ENCODE results near the gene MICA. TPM values are rescaled to one million over a fixed set of nuclear protein-coding genes. Genes with fewer than 3 reads are reported as not detected.
"Not testable (repeated sequence)": the region's sequence is repeated elsewhere in the genome, so short reads cannot be mapped to it uniquely, and the experiment has no call there.

The MICA gene
- total and polyA plus RNA-seq, 2 donors: 5.6 to 9.4 TPM

DNA sequence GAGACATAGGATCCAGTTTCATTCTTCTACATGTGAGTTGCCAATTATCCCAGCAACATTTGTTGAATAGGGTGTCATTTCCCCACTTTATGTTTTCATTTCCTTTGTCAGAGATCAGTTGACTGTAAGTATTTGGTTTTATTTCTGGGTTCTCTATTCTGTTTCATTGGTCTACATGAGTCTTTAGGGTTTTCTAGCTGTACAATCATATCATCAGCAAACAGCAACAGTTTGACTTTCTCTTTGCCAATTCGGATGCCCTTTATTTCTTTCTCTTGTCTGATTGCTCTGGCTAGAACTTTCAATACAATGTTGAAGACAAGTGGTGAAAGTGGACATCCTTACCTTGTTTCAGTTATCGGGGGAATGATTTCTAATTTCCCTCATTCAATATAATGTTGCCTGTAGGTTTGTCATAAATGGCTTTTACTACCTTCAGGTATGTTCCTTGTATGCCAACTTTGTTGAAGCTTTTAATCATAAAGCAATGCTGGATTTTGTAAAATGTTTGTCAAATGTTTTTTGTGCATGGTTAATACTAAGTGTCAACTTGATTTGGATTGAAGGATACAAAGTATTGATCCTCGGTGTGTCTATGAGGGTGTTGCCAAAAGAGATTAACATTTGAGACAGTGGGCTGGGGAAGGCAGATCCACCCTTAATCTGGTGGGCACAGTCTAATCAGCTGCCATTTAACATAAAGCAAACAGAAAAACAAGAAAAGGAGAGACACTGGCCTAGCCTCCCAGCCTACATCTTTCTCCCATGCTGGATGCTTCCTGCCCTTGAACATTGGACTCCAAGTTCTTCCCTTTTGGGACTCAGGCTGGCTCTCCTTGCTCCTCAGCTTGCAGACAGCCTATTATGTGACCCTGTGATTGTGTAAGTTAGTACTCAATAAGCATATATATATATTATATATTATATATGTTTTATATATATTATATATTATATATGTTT, 23.3 kb downstream of the MICA start:
- H3K9me3 ChIP-seq (ENCODE audit: control insufficient read depth in 2 of 2, insufficient read depth in 1 of 2, low read length in 1 of 2): peaks cover 0 to 2% of the 10 kb centered on the region in 2 donors
- no peaks in the 10 kb centered on the region for H3K4me1 ChIP-seq (ENCODE audit: control insufficient read depth in 2 of 2, insufficient read depth in 2 of 2, low read length in 2 of 2)
- WGBS: 92% methylated on average over 3 of the region's 3 CpGs
- no peak overlapping the region for H3K27ac ChIP-seq (ENCODE audit: low read depth in 1 of 2, low read length in 1 of 2)
- no peak overlapping the region for H3K4me3 ChIP-seq (ENCODE audit: low read length in 2 of 2)
- peaks cover 0 to 5% of the 10 kb centered on the region in 2 donors for H3K27me3 ChIP-seq (ENCODE audit: control insufficient read depth in 2 of 2, insufficient read depth in 1 of 2, low read length in 1 of 2)
- H3K36me3 ChIP-seq (ENCODE audit: control insufficient read depth in 2 of 2, insufficient read depth in 2 of 2, low read length in 1 of 2): no peaks in the 10 kb centered on the region
- no peak for DNase-seq (ENCODE audit: low read depth in 6 of 9, low spot score in 9 of 9)

- Histone ChIP-seq H3K4me3 (ENCODE audit: low read length in 2 of 2) (no peak overlapping the region), H3K27me3 (ENCODE audit: control insufficient read depth in 2 of 2, insufficient read depth in 1 of 2, low read length in 1 of 2) (no peaks in the 10 kb centered on the region), H3K4me1 (ENCODE audit: control insufficient read depth in 2 of 2, insufficient read depth in 2 of 2, low read length in 2 of 2) (no peaks in the 10 kb centered on the region), H3K9me3 (ENCODE audit: control insufficient read depth in 2 of 2, insufficient read depth in 1 of 2, low read length in 1 of 2) (peaks cover 0 to 2% of the 10 kb centered on the region in 2 donors), H3K36me3 (ENCODE audit: control insufficient read depth in 2 of 2, insufficient read depth in 2 of 2, low read length in 1 of 2) (no peaks in the 10 kb centered on the region), H3K27ac (ENCODE audit: low read depth in 1 of 2, low read length in 1 of 2) (no peak overlapping the region)
- 63% methylated on average over 2 of the region's 2 CpGs for WGBS
- DNase-seq (ENCODE audit: low read depth in 6 of 9, low spot score in 9 of 9): no peak
Measured at GRCh38 chr6:31430449-31430848, 27.1 kb downstream of the MICA start.

- not testable (repeated sequence) for H3K4me1 ChIP-seq (ENCODE audit: control insufficient read depth in 2 of 2, insufficient read depth in 2 of 2, low read length in 2 of 2); H3K27me3 ChIP-seq (ENCODE audit: control insufficient read depth in 2 of 2, insufficient read depth in 1 of 2, low read length in 1 of 2); DNase-seq (ENCODE audit: low read depth in 6 of 9, low spot score in 9 of 9); H3K36me3 ChIP-seq (ENCODE audit: control insufficient read depth in 2 of 2, insufficient read depth in 2 of 2, low read length in 1 of 2); H3K4me3 ChIP-seq (ENCODE audit: low read length in 2 of 2); H3K9me3 ChIP-seq (ENCODE audit: control insufficient read depth in 2 of 2, insufficient read depth in 1 of 2, low read length in 1 of 2); H3K27ac ChIP-seq (ENCODE audit: low read depth in 1 of 2, low read length in 1 of 2)
- WGBS: 87% methylated on average over 5 of the region's 5 CpGs
Measured at GRCh38 chr6:31435051-31435450, 31.7 kb downstream of the MICA start.

- Histone ChIP-seq H3K4me1 (ENCODE audit: control insufficient read depth in 2 of 2, insufficient read depth in 2 of 2, low read length in 2 of 2) (peaks cover 0 to 4% of the 10 kb centered on the region in 2 donors), H3K4me3 (ENCODE audit: low read length in 2 of 2) (no peak overlapping the region), H3K36me3 (ENCODE audit: control insufficient read depth in 2 of 2, insufficient read depth in 2 of 2, low read length in 1 of 2) (no peaks in the 10 kb centered on the region), H3K9me3 (ENCODE audit: control insufficient read depth in 2 of 2, insufficient read depth in 1 of 2, low read length in 1 of 2) (no peaks in the 10 kb centered on the region), H3K27ac (ENCODE audit: low read depth in 1 of 2, low read length in 1 of 2) (no peak overlapping the region), H3K27me3 (ENCODE audit: control insufficient read depth in 2 of 2, insufficient read depth in 1 of 2, low read length in 1 of 2) (peaks cover 6 to 18% of the 10 kb centered on the region in 2 donors)
- no peak for DNase-seq (ENCODE audit: low read depth in 6 of 9, low spot score in 9 of 9)
- 98% methylated on average over 2 of the region's 2 CpGs for WGBS
Measured at GRCh38 chr6:31438222-31438621, 34.8 kb downstream of the MICA start.

- no peaks in the 10 kb centered on the region for H3K9me3 ChIP-seq (ENCODE audit: control insufficient read depth in 2 of 2, insufficient read depth in 1 of 2, low read length in 1 of 2)
- WGBS: 74% methylated on average over 2 of the region's 2 CpGs
- H3K27me3 ChIP-seq (ENCODE audit: control insufficient read depth in 2 of 2, insufficient read depth in 1 of 2, low read length in 1 of 2): peaks cover 6 to 18% of the 10 kb centered on the region in 2 donors
Measured at GRCh38 chr6:31438677-31439076, 35.3 kb downstream of the MICA start.

DNA sequence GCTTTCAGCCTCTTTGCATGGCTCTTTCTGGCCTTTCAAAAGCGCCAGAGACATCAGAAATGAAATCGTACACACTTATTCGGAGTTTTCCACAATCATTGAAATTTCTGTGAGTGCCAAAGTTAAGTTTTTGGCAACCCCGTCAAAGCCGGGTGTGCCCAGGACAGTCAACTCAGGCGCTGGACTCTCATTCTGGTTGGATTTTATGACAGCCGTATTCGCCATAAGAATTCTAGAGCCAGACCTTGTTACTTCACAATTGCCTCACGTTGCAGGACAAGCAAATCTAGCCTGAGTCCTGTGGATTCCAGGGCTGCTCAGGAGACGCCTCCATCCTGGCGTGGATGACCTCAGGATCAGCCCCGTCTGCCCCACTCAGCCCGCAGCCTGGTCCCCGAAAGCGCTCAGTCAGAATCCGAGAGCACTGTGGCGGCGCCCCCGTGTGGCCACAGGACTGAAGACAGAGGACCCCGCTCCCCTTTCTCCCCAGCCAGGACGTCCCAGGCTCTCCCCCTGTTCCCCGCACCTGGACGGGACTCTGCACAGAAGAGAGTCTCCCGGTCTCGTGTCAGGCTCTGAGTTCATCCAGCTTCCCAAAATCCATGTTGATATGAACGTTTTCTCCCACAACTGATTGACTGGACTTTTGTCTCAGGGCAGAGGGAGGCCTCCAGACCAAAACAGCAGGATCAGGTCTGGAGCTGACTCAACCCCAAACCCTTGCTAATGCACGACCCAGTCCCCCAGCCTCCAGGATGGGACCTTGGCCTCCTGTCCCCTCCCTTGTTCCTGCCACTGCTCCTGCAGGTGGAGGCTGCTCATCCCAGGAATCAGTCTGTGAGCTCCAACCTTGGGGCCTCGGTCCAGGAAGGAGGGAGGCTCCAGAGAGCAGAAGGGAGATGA, 38.2 kb downstream of the MICA start:
- peaks cover 0 to 4% of the 10 kb centered on the region in 2 donors for H3K4me1 ChIP-seq (ENCODE audit: control insufficient read depth in 2 of 2, insufficient read depth in 2 of 2, low read length in 2 of 2)
- no peaks in the 10 kb centered on the region for H3K36me3 ChIP-seq (ENCODE audit: control insufficient read depth in 2 of 2, insufficient read depth in 2 of 2, low read length in 1 of 2)
- no peaks in the 10 kb centered on the region for H3K9me3 ChIP-seq (ENCODE audit: control insufficient read depth in 2 of 2, insufficient read depth in 1 of 2, low read length in 1 of 2)
- 24% methylated on average over 28 of the region's 28 CpGs for WGBS
- H3K27me3 ChIP-seq (ENCODE audit: control insufficient read depth in 2 of 2, insufficient read depth in 1 of 2, low read length in 1 of 2): peaks cover 8 to 22% of the 10 kb centered on the region in 2 donors
- DNase-seq (ENCODE audit: low read depth in 6 of 9, low spot score in 9 of 9): peak; percentile 5 to 78 (median 56)
- H3K4me3 ChIP-seq (ENCODE audit: low read length in 2 of 2): no peak overlapping the region
- no peak overlapping the region for H3K27ac ChIP-seq (ENCODE audit: low read depth in 1 of 2, low read length in 1 of 2)

More at GRCh38 chr6:31438677-31439076, 35.3 kb downstream of the MICA start:
- no peak overlapping the region for H3K27ac ChIP-seq (ENCODE audit: low read depth in 1 of 2, low read length in 1 of 2)
- H3K4me3 ChIP-seq (ENCODE audit: low read length in 2 of 2): no peak overlapping the region
- H3K4me1 ChIP-seq (ENCODE audit: control insufficient read depth in 2 of 2, insufficient read depth in 2 of 2, low read length in 2 of 2): peaks cover 0 to 4% of the 10 kb centered on the region in 2 donors
- DNase-seq (ENCODE audit: low read depth in 6 of 9, low spot score in 9 of 9): no peak
- H3K36me3 ChIP-seq (ENCODE audit: control insufficient read depth in 2 of 2, insufficient read depth in 2 of 2, low read length in 1 of 2): no peaks in the 10 kb centered on the region

GRCh38 chr6:31446481-31446880, 43.1 kb downstream of the MICA start:
- H3K27ac ChIP-seq (ENCODE audit: low read depth in 1 of 2, low read length in 1 of 2): no peak overlapping the region
- WGBS: 94% methylated on average over 4 of the region's 4 CpGs
- no peaks in the 10 kb centered on the region for H3K36me3 ChIP-seq (ENCODE audit: control insufficient read depth in 2 of 2, insufficient read depth in 2 of 2, low read length in 1 of 2)
- H3K9me3 ChIP-seq (ENCODE audit: control insufficient read depth in 2 of 2, insufficient read depth in 1 of 2, low read length in 1 of 2): no peaks in the 10 kb centered on the region
- peaks cover 3 to 19% of the 10 kb centered on the region in 2 donors for H3K27me3 ChIP-seq (ENCODE audit: control insufficient read depth in 2 of 2, insufficient read depth in 1 of 2, low read length in 1 of 2)
- no peak overlapping the region for H3K4me3 ChIP-seq (ENCODE audit: low read length in 2 of 2)
- peaks cover 0 to 4% of the 10 kb centered on the region in 2 donors for H3K4me1 ChIP-seq (ENCODE audit: control insufficient read depth in 2 of 2, insufficient read depth in 2 of 2, low read length in 2 of 2)
- DNase-seq (ENCODE audit: low read depth in 6 of 9, low spot score in 9 of 9): no peak

DNA sequence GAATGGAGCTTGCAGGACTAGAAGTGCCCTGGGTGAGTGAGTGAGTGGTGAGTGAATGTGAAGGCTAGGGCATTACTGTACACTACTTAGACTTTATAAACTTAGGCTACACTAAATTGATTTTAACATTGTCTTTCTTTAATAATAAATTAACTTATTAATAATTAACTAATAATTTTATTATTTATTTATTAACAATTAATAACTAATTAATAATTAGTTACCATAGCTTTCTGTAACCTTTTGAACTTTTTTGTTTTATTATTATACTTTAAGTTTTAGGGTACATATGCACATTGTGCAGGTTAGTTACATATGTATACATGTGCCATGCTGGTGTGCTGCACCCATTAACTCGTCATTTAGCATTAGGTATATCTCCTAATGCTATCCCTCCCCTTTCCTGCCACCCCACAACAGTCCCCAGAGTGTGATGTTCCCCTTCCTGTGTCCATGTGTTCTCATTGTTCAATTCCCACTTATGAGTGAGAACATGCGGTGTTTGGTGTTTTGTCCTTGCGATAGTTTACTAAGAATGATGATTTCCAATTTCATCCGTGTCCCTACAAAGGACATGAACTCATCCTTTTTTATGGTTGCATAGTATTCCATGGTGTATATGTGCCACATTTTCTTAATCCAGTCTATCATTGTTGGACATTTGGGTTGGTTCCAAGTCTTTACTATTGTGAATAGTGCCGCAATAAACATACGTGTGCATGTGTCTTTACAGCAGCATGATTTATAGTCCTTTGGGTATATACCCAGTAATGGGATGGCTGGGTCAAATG, 43.8 kb downstream of the MICA start:
- WGBS: 91% methylated on average over 4 of the region's 6 CpGs
- peaks cover 2 to 14% of the 10 kb centered on the region in 2 donors for H3K27me3 ChIP-seq (ENCODE audit: control insufficient read depth in 2 of 2, insufficient read depth in 1 of 2, low read length in 1 of 2)
- DNase-seq (ENCODE audit: low read depth in 6 of 9, low spot score in 9 of 9); H3K4me3 ChIP-seq (ENCODE audit: low read length in 2 of 2); H3K9me3 ChIP-seq (ENCODE audit: control insufficient read depth in 2 of 2, insufficient read depth in 1 of 2, low read length in 1 of 2); H3K4me1 ChIP-seq (ENCODE audit: control insufficient read depth in 2 of 2, insufficient read depth in 2 of 2, low read length in 2 of 2); H3K27ac ChIP-seq (ENCODE audit: low read depth in 1 of 2, low read length in 1 of 2); H3K36me3 ChIP-seq (ENCODE audit: control insufficient read depth in 2 of 2, insufficient read depth in 2 of 2, low read length in 1 of 2): not testable (repeated sequence)

Measured in thymus (tissue), 11 donors.